ENCODE data around the gene GLDN. TPM values are rescaled to one million over a fixed set of nuclear protein-coding genes. Genes with fewer than 3 reads are reported as not detected.

Gene GLDN
- total RNA-seq, 1 donor from 2014 or later: 0.26 TPM

DNA sequence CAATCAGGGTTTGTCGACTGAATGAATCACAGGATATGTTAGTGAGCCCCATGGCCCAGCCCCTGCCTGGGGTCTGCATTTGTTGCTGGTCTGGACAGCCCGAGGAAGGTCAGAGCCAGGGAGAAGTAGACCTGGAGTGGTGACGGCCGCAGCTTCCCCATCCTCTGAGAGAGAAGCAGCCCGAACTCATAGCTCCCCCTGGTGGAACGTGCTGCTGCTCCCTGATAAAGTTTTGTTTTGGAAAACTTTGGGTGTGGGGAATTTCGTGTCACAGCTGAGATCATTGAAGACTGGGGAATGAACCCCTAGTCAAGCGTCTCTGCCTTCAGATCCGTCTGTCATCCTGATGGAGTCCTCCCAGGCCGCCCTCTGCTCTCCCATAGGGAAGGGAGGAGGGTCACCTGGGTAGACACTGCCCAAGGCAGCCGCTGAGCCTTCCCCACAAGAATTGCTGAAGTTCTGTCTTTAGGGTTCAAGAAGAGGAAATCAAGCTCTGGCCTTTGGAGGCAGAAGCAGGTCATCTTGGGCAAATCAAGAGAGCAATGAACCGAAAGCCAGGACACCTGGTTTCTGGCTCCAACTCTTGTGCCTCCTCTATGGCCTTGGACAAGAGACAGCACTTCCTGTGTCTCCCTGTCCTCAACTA is 60.5 kb downstream of the GLDN start:
- H3K27me3 ChIP-seq (ENCODE audit: control insufficient read depth, insufficient read depth, low read length): peaks cover 9% of the 10 kb centered on the region
- DNase-seq (ENCODE audit: low read depth) (peak; percentile 25), FAIRE-seq (peak; percentile 55)
- H3K4me3 ChIP-seq (ENCODE audit: low read depth, low read length): no peak overlapping the region
- TF ChIP-seq, protein P1, sequence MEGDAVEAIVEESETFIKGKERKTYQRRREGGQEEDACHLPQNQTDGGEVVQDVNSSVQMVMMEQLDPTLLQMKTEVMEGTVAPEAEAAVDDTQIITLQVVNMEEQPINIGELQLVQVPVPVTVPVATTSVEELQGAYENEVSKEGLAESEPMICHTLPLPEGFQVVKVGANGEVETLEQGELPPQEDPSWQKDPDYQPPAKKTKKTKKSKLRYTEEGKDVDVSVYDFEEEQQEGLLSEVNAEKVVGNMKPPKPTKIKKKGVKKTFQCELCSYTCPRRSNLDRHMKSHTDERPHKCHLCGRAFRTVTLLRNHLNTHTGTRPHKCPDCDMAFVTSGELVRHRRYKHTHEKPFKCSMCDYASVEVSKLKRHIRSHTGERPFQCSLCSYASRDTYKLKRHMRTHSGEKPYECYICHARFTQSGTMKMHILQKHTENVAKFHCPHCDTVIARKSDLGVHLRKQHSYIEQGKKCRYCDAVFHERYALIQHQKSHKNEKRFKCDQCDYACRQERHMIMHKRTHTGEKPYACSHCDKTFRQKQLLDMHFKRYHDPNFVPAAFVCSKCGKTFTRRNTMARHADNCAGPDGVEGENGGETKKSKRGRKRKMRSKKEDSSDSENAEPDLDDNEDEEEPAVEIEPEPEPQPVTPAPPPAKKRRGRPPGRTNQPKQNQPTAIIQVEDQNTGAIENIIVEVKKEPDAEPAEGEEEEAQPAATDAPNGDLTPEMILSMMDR (IDR thresholded peaks at IDR 0.05; ENCODE audit: insufficient read depth, low read length, severe bottlenecking): peak; percentile 79
- H3K36me3 ChIP-seq (ENCODE audit: control insufficient read depth, insufficient read depth, low read length): no peaks in the 10 kb centered on the region

DNA sequence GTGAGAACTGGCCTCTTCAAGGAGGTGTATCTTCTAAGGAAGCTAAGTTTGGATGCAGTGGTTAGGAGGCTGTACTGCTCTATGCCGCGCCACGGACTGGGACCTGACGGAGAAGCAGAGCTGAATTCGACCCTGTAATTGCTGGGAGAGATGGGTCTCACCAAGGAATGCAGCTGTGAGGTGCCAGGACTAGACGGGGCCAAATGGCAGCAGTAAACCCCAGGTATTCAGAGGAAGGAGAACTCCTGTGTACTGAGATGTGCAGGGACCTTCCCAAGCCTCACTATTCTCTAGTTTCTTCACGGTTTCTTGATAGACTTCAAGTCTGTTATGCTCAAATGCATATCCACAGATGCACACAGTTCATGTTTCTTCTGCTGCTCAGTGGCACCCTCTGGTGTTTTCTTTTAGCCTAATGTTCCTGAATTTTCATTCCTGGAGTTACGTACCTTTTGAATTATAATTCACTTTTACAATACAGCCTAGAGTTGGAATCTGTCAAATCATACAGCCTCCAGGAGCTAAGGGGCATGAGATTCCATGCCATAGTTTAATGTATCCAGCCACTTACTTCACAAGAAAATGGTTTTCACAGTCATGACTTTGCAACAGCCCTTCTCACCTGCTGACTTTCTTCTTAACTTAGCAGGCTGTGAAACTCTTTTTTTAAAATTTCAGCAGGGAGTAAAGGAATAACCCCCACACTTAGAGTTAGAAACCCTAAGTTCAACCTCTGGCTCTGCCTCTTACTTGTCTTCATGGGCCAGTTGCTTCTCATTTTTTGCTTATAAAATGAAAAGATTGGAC is 61.8 kb downstream of the GLDN start:
- TF ChIP-seq, protein P1 (IDR thresholded peaks at IDR 0.05; ENCODE audit: insufficient read depth, low read length, severe bottlenecking): peak; percentile 64
- no peak overlapping the region for H3K4me3 ChIP-seq (ENCODE audit: low read depth, low read length)
- peaks cover 8% of the 10 kb centered on the region for H3K27me3 ChIP-seq (ENCODE audit: control insufficient read depth, insufficient read depth, low read length)
- peak; percentile 48 for DNase-seq (ENCODE audit: low read depth)
- no peaks in the 10 kb centered on the region for H3K36me3 ChIP-seq (ENCODE audit: control insufficient read depth, insufficient read depth, low read length)
- FAIRE-seq: no peak

DNA sequence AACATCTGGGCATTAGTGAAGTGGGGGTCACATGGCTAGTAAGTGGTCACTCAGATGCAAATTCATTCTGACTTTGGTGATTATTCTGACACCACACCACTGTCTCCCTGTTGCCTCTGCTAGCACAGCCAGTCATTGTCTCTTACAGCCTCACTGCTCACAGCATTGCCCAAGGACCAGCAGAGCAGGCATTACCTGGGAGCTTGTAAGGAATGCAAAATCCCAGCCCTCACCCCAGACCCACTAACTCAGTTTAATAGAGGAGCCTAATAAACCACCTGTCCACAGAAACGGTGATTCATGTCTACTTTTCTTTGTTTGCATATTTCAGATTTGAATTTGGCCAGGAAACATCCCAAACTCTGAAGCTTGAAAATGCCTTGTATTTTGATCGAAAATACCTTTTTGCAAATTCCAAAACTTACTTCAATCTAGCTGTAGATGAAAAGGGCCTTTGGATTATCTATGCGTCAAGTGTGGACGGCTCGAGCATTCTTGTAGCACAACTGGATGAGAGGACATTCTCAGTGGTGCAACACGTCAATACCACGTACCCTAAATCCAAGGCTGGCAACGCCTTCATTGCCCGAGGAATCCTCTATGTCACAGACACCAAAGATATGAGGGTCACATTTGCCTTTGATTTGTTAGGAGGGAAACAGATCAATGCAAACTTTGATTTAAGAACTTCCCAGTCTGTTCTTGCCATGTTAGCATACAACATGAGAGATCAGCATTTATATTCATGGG is 62.7 kb downstream of the GLDN start:
- FAIRE-seq (no peak), DNase-seq (ENCODE audit: low read depth) (no peak)
- Histone ChIP-seq H3K36me3 (ENCODE audit: control insufficient read depth, insufficient read depth, low read length) (no peaks in the 10 kb centered on the region), H3K27me3 (ENCODE audit: control insufficient read depth, insufficient read depth, low read length) (peaks cover 7% of the 10 kb centered on the region), H3K4me3 (ENCODE audit: low read depth, low read length) (no peak overlapping the region)
- TF ChIP-seq, protein P1 (IDR thresholded peaks at IDR 0.05; ENCODE audit: insufficient read depth, low read length, severe bottlenecking): no peak

DNA sequence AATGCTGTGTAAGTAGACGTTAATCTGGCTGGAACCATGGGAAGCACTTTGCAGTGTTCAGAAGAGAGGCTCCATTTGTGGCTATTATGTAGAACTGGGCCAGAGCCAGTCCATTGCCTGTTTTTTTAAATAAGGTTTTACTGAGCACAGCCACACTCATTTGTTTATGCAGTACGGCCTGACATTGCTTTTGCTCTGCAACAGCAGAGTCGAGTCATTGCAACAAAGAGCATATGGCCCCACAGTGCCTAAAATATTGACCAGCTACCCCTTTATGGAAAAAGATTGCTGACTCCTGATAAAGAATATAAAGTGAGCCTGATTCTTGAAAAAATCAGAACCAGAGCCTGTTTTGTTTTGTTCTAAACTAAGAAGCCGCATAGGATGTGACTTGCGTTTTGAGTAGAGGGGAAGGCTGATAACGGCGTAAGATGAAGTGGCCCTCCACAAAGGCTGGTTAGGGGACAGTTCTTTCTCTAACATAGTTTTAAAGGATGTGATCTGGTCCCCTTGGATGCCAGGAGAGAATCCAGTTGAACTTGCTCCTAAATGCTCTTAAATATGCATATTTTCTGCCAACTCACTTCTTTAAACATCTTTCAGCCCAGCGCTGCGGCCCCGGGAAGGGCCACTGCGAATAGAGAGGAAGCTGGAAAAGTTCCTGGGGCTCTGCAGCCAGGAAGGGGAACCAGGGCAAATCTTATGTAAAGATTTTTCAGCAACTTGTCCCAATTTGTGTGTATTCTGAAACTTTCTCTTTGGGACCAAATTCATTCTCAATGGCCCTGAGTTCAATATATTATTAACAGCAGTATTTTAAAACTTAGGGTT is 64.5 kb downstream of the GLDN start:
- TF ChIP-seq, protein P1 (IDR thresholded peaks at IDR 0.05; ENCODE audit: insufficient read depth, low read length, severe bottlenecking): no peak
- Histone ChIP-seq H3K4me3 (ENCODE audit: low read depth, low read length) (no peak overlapping the region), H3K27me3 (ENCODE audit: control insufficient read depth, insufficient read depth, low read length) (peaks cover 5% of the 10 kb centered on the region), H3K36me3 (ENCODE audit: control insufficient read depth, insufficient read depth, low read length) (no peaks in the 10 kb centered on the region)
- DNase-seq (ENCODE audit: low read depth) (no peak), FAIRE-seq (no peak)

DNA sequence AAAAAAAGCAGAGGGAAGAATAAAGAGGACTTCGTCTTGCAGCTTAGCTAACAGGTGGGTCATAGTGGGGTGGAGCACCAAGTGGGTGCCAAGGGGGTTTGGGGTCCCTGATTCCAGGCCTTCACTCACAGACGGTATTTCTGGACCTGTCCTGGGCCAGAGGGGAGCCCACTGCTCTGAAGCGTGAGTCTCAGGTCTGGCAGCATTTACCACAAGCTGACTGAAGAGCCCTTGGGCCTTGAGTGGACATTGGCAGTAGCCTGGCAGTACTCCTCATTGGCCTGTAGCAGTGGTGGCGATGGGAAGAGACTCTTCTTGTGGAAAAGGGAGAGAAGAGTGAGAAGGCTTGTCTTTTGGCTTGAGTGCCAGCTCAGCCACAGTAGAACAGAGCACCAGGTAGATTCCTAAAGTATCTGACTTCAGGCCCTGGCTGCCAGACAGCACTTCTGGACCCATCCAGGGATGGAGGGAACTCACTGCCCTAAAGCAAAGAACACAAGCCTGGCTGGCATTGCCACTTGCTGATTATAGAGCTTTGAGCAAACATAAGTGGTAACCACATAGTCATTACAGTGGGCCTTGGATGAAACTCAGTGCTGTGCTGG is 72.9 kb downstream of the GLDN start:
- no peak for DNase-seq (ENCODE audit: low read depth)
- H3K36me3 ChIP-seq (ENCODE audit: control insufficient read depth, insufficient read depth, low read length): no peaks in the 10 kb centered on the region
- TF ChIP-seq, protein P1 (IDR thresholded peaks at IDR 0.05; ENCODE audit: insufficient read depth, low read length, severe bottlenecking): no peak
- no peak for FAIRE-seq
- no peak overlapping the region for H3K4me3 ChIP-seq (ENCODE audit: low read depth, low read length)
- H3K27me3 ChIP-seq (ENCODE audit: control insufficient read depth, insufficient read depth, low read length): no peaks in the 10 kb centered on the region

Data from bronchial epithelial cell (primary cell).